GM18498 (cell line): Measurements from ENCODE around the gene WBP1.
"Not testable (repeated sequence)": the region's sequence is repeated elsewhere in the genome, so short reads cannot be mapped to it uniquely, and the experiment has no call there.

Experiments
- ATAC-seq: cut with Tn5 transposase; IDR thresholded peaks from one replicate; pipeline ENCODE4 v1.9.1; 2021; ENCODE audit warnings: mild to moderate bottlenecking, moderate library complexity; ENCODE audit not compliant: unreplicated experiment

WBP1 gene

GRCh38 chr2:74426181-74426758 is 32.0 kb upstream of the WBP1 start:
- ATAC-seq, result no peak

GRCh38 chr2:74427551-74427950 is 30.7 kb upstream of the WBP1 start:
- no peak for ATAC-seq

DNA sequence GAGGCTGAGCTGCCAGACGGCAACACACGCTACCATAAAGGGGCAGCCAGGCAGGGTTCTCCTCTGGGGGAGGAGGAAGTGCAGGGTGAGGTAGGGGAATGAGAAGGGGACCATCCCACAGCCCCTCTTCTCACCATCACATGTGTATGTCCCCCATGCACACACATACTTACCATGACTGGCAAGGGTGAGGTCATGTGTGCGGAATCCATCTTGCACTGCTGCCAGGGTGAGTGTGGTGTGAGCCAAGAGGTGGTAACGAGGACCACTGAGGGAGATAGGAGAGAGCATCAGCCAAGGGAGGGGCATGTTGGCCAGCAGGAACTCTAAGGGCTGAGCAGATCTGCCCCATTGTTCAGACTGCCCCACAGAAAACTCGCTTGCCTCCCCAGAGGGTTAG is 29.6 kb upstream of the WBP1 start:
- no peak for ATAC-seq

DNA sequence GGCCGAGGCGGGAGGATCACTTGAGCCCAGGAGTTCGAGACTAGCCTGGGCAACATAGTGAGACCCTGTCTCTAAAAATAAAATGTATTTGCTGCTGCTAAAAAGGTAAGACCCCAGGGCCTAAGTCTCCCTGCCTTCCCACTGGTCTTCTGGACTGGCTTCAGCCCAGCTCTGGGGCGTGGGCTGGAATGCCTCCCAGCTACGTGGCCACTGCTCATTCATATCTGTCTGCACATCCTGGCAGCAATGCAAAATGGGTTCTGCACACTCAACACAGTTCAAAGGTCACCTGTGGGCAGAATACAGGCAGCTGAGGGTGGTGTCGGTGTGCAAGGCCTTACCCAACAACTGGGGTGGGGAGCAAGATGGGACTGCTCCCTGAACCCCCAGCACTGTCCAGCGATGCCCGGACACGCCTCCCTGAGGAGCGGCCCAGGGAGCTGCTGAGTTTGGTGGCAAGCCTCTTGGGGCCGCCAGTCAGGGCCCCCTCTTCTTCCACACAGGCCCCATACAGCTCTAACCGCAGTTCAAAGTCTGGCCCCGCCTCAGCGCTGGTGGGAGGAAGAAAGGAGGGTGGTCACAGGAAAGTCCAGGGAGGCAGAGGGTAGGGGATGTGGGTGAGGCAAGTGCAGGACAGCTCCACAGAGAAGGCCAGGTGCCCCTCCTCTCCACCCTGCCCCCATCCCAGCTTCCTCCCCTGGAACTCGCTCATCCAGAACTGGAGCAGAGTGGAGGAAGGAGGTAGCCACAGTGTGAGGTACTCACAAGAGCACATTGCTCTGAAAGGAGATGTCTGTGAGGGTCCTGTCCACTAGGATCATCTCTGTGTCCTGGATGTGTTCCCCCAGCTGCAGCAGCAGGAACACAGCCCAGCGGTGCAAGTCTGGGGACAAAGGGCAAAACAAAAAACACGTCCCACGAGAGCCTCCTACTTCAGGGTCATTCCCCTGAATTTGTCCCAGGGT is 28.5 kb upstream of the WBP1 start:
- no peak for ATAC-seq

GRCh38 chr2:74430502-74430901 is 27.7 kb upstream of the WBP1 start:
- ATAC-seq, result no peak

DNA sequence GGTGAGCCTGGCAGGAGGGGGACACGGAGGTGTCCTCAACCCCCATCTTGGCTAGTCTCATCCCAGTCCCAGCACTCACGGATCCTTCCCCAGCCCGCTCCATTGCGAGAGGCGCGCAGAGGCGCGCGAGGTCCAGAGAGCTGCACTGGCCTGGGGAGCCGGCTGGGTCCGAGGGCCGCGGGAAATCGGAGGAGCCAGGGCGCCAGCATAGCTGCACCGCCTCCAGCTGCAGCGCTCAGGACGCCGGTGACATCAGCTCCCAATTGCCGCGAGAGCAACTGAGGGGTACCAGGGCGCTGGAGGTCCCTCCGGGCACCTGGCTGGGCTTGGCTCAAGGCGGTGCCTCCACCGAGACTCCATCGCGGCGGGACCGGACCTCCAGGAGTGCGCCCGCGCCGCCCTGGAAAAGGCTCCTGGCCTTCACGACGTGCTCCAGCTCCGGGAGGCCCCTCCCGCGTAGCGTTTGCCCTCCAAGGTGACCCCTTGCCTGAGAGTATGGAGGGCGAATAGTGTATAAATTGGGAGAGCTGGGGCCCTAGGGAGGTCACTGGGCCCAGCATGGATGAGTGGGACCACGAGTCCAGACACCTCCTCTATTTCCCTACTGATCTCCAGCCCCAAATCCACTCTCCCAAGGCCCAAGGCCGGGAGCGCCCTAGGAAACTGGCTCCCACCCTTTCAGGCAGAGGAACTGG is 22.0 kb upstream of the WBP1 start:
- ATAC-seq, result no peak

GRCh38 chr2:74436848-74437695 is 21.2 kb upstream of the WBP1 start:
- ATAC-seq, result no peak

DNA sequence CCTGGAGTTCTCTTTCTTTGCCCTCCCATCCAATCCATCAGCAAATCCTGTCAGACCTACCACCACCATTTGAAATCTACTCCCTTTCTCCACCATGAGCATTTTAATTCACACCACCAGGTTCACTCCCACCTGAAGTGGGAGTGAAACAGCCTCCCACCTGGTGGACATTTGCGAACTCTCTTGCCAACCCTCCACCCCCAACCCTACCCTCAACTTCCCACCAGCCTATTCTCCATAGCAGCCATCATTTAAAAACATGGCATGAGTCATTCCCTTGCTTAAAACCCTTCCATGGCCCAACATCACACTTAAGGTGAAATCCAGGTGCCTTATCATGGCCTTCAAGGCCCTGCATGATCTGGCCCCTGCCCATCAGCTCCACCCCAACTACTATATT is 20.0 kb upstream of the WBP1 start:
- ATAC-seq, result no peak

DNA sequence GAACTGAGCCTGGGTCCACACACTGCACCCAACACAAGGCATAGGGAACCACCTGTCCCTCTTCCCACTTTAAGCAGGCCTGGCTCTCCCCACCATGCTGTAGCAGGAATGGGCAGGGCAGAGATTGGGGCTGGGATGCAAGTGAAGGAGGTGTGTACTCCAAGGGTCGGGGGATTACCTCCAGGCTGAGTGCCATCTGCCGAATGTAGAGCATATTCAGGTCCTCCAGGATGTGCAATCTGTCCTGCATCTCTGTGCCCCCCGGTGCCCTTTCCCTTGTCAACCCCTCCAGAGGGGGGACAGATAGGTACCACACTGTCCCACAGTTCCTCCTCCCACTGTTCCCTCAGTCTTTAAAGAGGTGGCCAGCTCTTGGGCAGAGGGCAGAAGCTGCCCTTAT is 18.9 kb upstream of the WBP1 start:
- no peak for ATAC-seq

DNA sequence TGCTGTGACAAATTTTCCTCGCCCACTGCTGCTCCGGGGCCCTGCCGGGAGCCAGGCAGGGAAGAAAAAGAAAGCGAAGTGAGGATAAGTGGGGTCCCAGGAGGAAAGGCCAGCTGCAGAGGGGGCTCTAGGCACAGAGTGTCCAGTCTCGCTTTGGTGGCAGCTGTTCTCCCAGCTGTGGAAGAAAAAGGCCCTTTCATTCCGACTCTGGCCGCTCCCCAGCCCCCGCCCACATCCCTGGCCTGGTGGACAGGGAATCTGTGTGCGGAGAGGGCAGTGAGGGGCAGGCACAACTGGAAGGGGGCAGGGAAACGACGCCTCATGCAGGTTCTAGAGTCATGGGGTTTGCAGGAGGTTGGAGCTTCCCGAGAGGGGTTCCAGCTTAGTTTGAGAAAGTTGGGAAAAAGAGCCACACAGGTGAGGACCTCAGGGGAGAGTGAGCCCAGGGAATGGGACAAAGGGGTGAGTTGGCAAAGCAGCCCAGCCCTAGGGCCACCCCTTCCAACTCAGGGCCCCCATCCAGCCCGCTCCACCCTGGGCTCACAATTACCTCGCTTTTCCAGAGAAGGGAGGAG is 18.3 kb upstream of the WBP1 start:
- no peak for ATAC-seq

DNA sequence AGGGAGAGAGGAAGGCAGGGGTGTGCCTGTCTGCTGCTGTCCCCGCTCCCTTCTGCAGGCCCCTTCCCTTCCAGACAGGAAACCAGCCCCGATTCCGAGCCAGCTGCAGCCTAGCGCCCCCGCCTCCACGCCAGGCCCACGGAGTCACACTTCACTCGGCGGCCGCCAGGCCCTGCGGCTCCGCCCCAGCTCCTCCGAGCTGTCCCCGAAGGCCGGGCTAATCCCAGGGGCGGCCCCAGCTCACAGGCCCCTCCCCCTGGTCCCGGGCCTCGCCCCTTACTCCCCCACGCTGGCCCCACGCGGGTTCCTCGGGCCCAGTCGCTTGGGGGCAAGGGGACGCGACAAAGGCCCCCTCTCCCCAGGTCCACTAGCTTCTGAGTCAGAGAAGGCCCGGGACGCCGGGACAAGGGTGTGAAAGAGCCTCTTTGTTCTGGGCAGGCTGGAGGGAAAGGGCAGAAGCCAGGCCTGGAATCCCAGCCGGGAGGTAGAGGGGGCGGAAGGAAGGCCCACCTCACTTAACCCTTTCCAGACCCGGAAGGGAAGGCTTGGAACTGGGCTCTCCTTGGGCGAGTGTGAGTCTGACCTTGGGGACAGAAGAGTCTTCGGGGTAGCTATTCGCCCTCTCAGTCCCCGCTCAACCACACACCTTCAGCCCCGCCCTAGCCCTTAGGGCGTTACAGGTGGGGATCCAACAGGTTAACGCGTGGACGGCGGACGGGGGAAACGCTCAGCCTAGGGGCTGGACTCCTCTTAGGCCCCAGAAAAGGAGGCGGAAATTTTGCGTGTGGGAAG is 17.7 kb upstream of the WBP1 start:
- peak; percentile 96 for ATAC-seq

DNA sequence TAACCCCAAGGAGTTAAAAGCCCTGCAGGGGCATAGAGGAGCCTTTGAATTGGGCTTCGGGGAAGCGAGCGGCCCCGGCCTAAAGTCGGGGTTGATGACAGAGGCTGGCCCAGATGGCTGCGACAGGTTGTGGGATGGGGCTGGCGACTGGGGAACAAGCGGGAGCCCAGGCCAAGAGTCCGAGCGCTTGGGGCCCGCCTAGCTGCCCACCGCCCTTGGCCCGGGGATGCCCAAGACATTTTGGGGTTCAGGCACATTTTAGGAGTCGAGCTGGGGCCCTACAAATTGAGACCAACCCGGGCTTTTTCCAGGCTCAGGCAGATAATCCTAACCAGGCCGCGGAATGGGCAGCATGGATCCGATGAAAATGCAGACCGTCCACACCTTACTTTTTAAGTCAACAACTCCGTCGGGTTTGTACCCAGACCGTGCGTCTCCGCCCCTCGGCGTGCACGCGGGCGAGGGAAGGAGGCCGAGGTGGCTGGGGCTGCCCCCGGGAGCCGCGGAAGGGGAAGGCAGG is 17.0 kb upstream of the WBP1 start:
- ATAC-seq, result no peak

GRCh38 chr2:74441690-74442482 is 16.4 kb upstream of the WBP1 start, which contains the start of gene RTKN:
TSS of gene RTKN (minus strand) at chr2:74441937. CDS start at chr2:74441816, 121 bp downstream.
- ATAC-seq, result no peak

GRCh38 chr2:74442483-74443297 is 15.5 kb upstream of the WBP1 start:
- ATAC-seq, result not testable (repeated sequence)

- no peak for ATAC-seq
Observed at GRCh38 chr2:74444498-74445318, 13.5 kb upstream of the WBP1 start.

- no peak for ATAC-seq
Observed at GRCh38 chr2:74447230-74447999, 10.8 kb upstream of the WBP1 start.
